Astrocyte of the spinal cord (primary cell): ENCODE results near the gene DEFB125.

Experiments
- DNase-seq: peaks from one replicate; pipeline ENCODE4 v3.0.0; 2011; ENCODE audit warnings: low read depth, low spot score
- H3K4me3 ChIP-seq: 2 replicates; pipeline ENCODE4 v1.5.1; 2011; ENCODE audit warnings: low read depth, mild to moderate bottlenecking, low read length, moderate library complexity
- CTCF ChIP-seq: IDR thresholded peaks from 2 replicates; pipeline ENCODE4 v1.5.1; 2012; ENCODE audit warnings: low read depth, mild to moderate bottlenecking, low read length, inconsistent platforms
- in situ Hi-C: cut with HindIII; loops from 2 replicates; pipeline ENCODE4 v1.10.0; 2017; ENCODE audit warnings: low sequenced_read_pairs

The DEFB125 gene

GRCh38 chr20:64766-65322 is 22.6 kb upstream of the DEFB125 start:
- in situ Hi-C loops: no loop called here
- no peak for DNase-seq
- no peak overlapping the region for H3K4me3 ChIP-seq
- no peak for TF ChIP-seq CTCF

- in situ Hi-C loops: no loop called here
- no peak for TF ChIP-seq CTCF
- H3K4me3 ChIP-seq: no peak overlapping the region
- DNase-seq: no peak
Observed at GRCh38 chr20:77231-77630, 10.2 kb upstream of the DEFB125 start.

DNA sequence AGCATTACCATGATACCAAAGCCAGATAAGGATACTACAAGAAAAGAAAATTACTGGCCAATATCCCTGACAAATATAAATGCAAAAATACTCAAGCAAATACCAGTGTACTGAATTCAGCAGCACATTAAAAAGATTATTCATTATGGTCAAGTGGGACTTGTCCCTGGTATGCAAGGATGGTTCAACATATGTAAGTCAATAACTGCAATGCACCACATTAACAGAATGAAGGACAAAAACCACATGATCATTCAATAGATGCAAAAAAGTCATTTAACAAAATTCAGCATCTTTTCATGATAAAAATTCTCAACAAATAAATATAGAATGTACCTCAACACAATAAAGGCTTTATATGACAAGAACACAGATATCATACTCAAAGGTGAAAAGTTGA is 9.1 kb upstream of the DEFB125 start:
- in situ Hi-C loops: no loop called here
- no peak for DNase-seq
- H3K4me3 ChIP-seq: no peak overlapping the region
- no peak for TF ChIP-seq CTCF

- TF ChIP-seq CTCF: no peak
- in situ Hi-C loops: no loop called here
- DNase-seq: no peak
- no peak overlapping the region for H3K4me3 ChIP-seq
Observed at GRCh38 chr20:79565-79964, 7.9 kb upstream of the DEFB125 start.

- TF ChIP-seq CTCF: no peak
- in situ Hi-C loops: no loop called here
- H3K4me3 ChIP-seq: no peak overlapping the region
- DNase-seq: no peak
Observed at GRCh38 chr20:90651-91050, 3.2 kb downstream of the DEFB125 start.

- in situ Hi-C loops: no loop called here
Observed at GRCh38 chr20:93641-94040, 6.2 kb downstream of the DEFB125 start.

More at GRCh38 chr20:93641-94040, 6.2 kb downstream of the DEFB125 start:
- no peak for TF ChIP-seq CTCF
- DNase-seq: no peak
- no peak overlapping the region for H3K4me3 ChIP-seq
